Astrocyte of the cerebellum (primary cell): ENCODE results near the gene MADCAM1.

Source experiments
- DNase-seq: peaks from one replicate; pipeline ENCODE4 v3.0.0-alpha.2; 2011; ENCODE audit warnings: low read depth
- H3K4me3 ChIP-seq: 2 replicates; pipeline ENCODE4 v1.5.1; 2011; ENCODE audit warnings: mild to moderate bottlenecking, low read depth, low read length, moderate library complexity
- CTCF ChIP-seq: IDR thresholded peaks from 2 replicates; pipeline ENCODE4 v1.5.1; 2012; ENCODE audit warnings: low read length, low read depth, moderate library complexity, mild to moderate bottlenecking; ENCODE audit errors: missing control alignments
- in situ Hi-C: cut with HindIII; loops from 2 replicates; pipeline ENCODE4 v1.10.0; 2017; ENCODE audit warnings: low sequenced_read_pairs

The MADCAM1 gene

DNA sequence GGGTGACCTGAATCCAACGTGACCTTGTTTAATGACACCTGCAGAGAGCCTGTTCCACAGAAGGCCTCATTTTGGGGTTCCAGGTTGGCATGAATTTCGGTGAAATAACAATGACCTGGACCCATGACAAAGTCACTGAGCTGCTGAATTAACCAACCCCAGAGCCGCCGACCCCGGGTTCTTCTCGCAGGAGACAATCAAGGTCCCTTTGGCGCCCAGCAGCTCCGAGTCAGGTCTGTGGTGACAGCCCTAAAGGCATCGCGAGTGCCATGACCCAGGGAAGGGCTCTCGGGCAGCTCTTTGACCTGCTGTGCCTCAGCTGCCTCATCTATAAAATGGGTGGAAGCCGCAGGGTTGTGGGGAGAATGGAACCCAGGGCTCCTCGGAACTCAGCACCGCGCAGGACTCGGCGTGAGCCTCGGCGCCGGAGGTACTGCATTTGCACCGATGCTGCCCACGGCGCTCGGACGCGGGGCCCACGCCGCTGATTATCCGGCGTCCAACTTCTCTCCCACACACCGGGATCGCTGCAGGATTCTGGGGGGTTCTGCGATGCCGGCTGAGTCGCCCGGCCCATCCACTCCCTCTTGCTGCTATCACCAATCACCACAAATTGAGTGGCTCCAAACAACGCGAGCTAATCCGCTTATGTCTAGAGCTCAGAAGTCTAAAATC lies 41.1 kb upstream of the MADCAM1 start:
- DNase-seq, result no peak
- in situ Hi-C loops, result loop anchor here (10.0 kb wide), 1 partner anchor 150 kb away; no protein-coding TSS in a partner anchor
- no peak overlapping the region for H3K4me3 ChIP-seq
- TF ChIP-seq CTCF, result no peak

DNA sequence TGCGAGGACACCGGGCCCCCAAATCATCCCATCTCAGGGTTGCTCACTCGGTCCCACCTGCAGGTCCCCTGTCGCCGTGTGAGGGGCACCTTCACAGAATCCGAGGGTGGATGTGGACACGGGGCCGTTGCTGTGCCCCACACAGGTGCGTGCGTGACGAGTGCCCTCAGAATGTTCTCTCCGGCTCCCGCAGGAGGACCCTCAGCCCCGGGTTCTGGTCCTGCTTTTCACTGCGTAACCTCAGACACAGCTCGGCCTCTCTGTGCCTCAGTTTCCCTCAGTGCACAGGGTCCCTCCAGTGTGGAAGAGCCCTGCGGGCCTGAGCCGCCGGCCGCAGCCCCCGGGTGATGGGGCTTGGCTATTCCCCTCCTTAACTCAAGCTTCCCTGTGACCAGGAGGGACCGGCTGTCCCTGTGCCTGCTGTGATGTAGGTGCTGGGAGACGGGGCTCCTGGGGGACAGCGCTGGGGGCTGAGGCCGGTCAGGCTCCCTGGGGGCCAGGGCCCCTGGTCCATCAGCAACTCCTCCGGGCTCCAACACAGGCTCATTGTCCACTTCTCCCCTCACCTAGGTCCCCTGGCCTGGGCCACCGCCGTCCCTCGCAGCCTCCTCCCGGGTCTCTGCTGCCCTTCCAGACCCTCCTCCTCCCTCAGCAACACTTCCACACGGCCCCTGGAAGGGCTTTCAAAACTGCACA lies 40.3 kb upstream of the MADCAM1 start:
- no peak for TF ChIP-seq CTCF

GRCh38 chr19:456547-457110 lies 39.7 kb upstream of the MADCAM1 start:
- in situ Hi-C loops, result loop anchor here (10.0 kb wide), 1 partner anchor 152 kb away; no protein-coding TSS in a partner anchor
- H3K4me3 ChIP-seq, result no peak overlapping the region
- no peak for TF ChIP-seq CTCF
- no peak for DNase-seq

More for the DNA sequence above, 40.3 kb upstream of the MADCAM1 start:
- H3K4me3 ChIP-seq, result no peak overlapping the region
- in situ Hi-C loops, result loop anchor here (10.0 kb wide), 1 partner anchor 151 kb away; no protein-coding TSS in a partner anchor
- no peak for DNase-seq

DNA sequence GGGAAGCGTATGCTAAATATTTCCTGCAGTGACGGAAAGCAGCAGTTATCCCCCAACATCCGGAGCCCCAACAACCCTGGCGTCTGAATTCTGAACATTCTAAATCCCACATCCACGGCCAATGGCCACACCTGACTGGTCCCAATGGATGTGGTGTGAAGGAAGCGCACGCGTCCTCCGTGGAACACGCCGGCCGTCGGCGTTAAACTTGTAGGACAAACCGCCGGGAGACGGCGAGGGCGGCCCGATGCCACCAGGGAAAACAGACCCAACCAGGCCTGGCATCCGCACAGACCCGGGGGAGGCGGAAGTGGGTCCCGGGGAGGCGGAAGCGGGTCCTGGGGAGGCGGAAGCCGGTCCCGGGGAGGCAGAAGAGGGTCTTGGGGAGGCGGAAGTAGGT lies 38.6 kb upstream of the MADCAM1 start:
- in situ Hi-C loops, result loop anchor here (10.0 kb wide), 1 partner anchor 153 kb away; no protein-coding TSS in a partner anchor
- no peak for DNase-seq
- TF ChIP-seq CTCF, result no peak
- H3K4me3 ChIP-seq, result no peak overlapping the region

- no peak overlapping the region for H3K4me3 ChIP-seq
- DNase-seq, result no peak
- no peak for TF ChIP-seq CTCF
- in situ Hi-C loops, result loop anchor here (10.0 kb wide), 1 partner anchor 154 kb away; no protein-coding TSS in a partner anchor
These were observed 37.9 kb upstream of the MADCAM1 start for GRCh38 chr19:458091-459042.
